MG63 (cell line): ENCODE data around the gene CTLA4. TPM values are rescaled to one million over a fixed set of nuclear protein-coding genes. Genes with fewer than 3 reads are reported as not detected.
A peak's percentile ranks its signal among the peaks of the same experiment; 100 is the strongest.
"Not testable (repeated sequence)": the region's sequence is repeated elsewhere in the genome, so short reads cannot be mapped to it uniquely, and the experiment has no call there.

Source experiments
- DNase-seq: peaks from one replicate; pipeline ENCODE4 v3.0.0-alpha.2; 2020
- H3K27me3 ChIP-seq: fragments of 250-450 bp; sonication (Bioruptor Pico); 2 replicates; pipeline ENCODE4 v1.5.1; 2020; ENCODE audit warnings: mild to moderate bottlenecking, moderate library complexity
- H3K36me3 ChIP-seq: fragments of 250-450 bp; sonication (Bioruptor Pico); 2 replicates; pipeline ENCODE4 v1.5.1; 2020; ENCODE audit warnings: mild to moderate bottlenecking, moderate library complexity
- H3K4me3 ChIP-seq: fragments of 250-450 bp; sonication (Bioruptor Pico); 2 replicates; pipeline ENCODE4 v1.5.1; 2020; ENCODE audit warnings: mild to moderate bottlenecking, moderate library complexity
- H3K9me3 ChIP-seq: fragments of 250-450 bp; sonication (Bioruptor Pico); 2 replicates; pipeline ENCODE4 v1.5.1; 2020; ENCODE audit warnings: mild to moderate bottlenecking, moderate library complexity
- total RNA-seq: library from RNA; depleted of rRNA; stranded (reverse); fragments of >200 nt; shearing (Covaris generic); gene quantifications from 2 replicates; pipeline ENCODE4 v1.2.3, GENCODE V29; 2014; ENCODE audit warnings: low replicate concordance

Gene CTLA4
- total RNA-seq, 1 experiment from 2014 or later, result not detected

GRCh38 chr2:203875471-203875870 lies 7.9 kb downstream of the CTLA4 start:
- no peaks in the 10 kb centered on the region for H3K9me3 ChIP-seq

GRCh38 chr2:203876328-203876727 lies 8.8 kb downstream of the CTLA4 start:
- no peaks in the 10 kb centered on the region for H3K27me3 ChIP-seq
- H3K9me3 ChIP-seq, result no peaks in the 10 kb centered on the region
- no peak for DNase-seq
- H3K36me3 ChIP-seq, result no peaks in the 10 kb centered on the region
- H3K4me3 ChIP-seq, result no peak overlapping the region

More at GRCh38 chr2:203875471-203875870, 7.9 kb downstream of the CTLA4 start:
- no peak for DNase-seq
- H3K27me3 ChIP-seq, result no peaks in the 10 kb centered on the region
- H3K36me3 ChIP-seq, result no peaks in the 10 kb centered on the region
- no peak overlapping the region for H3K4me3 ChIP-seq

GRCh38 chr2:203878063-203878462 lies 10.5 kb downstream of the CTLA4 start:
- Histone ChIP-seq H3K4me3 (no peak overlapping the region), H3K9me3 (no peaks in the 10 kb centered on the region), H3K36me3 (no peaks in the 10 kb centered on the region), H3K27me3 (no peaks in the 10 kb centered on the region)
- DNase-seq, result no peak

GRCh38 chr2:203880557-203881125 lies 13.1 kb downstream of the CTLA4 start:
- DNase-seq, result no peak

GRCh38 chr2:203881185-203881584 lies 13.6 kb downstream of the CTLA4 start:
- not testable (repeated sequence) for H3K27me3 ChIP-seq, H3K36me3 ChIP-seq, H3K4me3 ChIP-seq, DNase-seq, H3K9me3 ChIP-seq

More at GRCh38 chr2:203880557-203881125, 13.1 kb downstream of the CTLA4 start:
- Histone ChIP-seq H3K36me3 (no peaks in the 10 kb centered on the region), H3K27me3 (no peaks in the 10 kb centered on the region), H3K4me3 (no peak overlapping the region), H3K9me3 (no peaks in the 10 kb centered on the region)

GRCh38 chr2:203882551-203882950 lies 15.0 kb downstream of the CTLA4 start:
- H3K9me3 ChIP-seq, result no peaks in the 10 kb centered on the region
- H3K36me3 ChIP-seq, result no peaks in the 10 kb centered on the region
- DNase-seq, result no peak
- H3K4me3 ChIP-seq, result no peak overlapping the region
- H3K27me3 ChIP-seq, result no peaks in the 10 kb centered on the region

- no peaks in the 10 kb centered on the region for H3K9me3 ChIP-seq
- H3K4me3 ChIP-seq, result no peak overlapping the region
- DNase-seq, result no peak
- H3K27me3 ChIP-seq, result no peaks in the 10 kb centered on the region
- H3K36me3 ChIP-seq, result no peaks in the 10 kb centered on the region
These were observed 19.1 kb downstream of the CTLA4 start for GRCh38 chr2:203886661-203887151.

GRCh38 chr2:203887677-203888076 lies 20.1 kb downstream of the CTLA4 start:
- Histone ChIP-seq H3K27me3 (no peaks in the 10 kb centered on the region), H3K4me3 (no peak overlapping the region), H3K9me3 (no peaks in the 10 kb centered on the region), H3K36me3 (no peaks in the 10 kb centered on the region)
- DNase-seq, result no peak

GRCh38 chr2:203889542-203889941 lies 22.0 kb downstream of the CTLA4 start:
- H3K27me3 ChIP-seq, result no peaks in the 10 kb centered on the region
- H3K36me3 ChIP-seq, result no peaks in the 10 kb centered on the region
- no peak overlapping the region for H3K4me3 ChIP-seq
- no peaks in the 10 kb centered on the region for H3K9me3 ChIP-seq
- DNase-seq, result no peak

- H3K27me3 ChIP-seq, result no peaks in the 10 kb centered on the region
- DNase-seq, result no peak
- H3K9me3 ChIP-seq, result no peaks in the 10 kb centered on the region
- H3K4me3 ChIP-seq, result no peak overlapping the region
- H3K36me3 ChIP-seq, result no peaks in the 10 kb centered on the region
These were observed 22.4 kb downstream of the CTLA4 start for GRCh38 chr2:203889944-203890343.

- Histone ChIP-seq H3K27me3 (no peaks in the 10 kb centered on the region), H3K4me3 (no peak overlapping the region), H3K9me3 (no peaks in the 10 kb centered on the region), H3K36me3 (no peaks in the 10 kb centered on the region)
- no peak for DNase-seq
These were observed 23.2 kb downstream of the CTLA4 start for GRCh38 chr2:203890733-203891132.

GRCh38 chr2:203891474-203891873 lies 23.9 kb downstream of the CTLA4 start:
- Histone ChIP-seq H3K4me3 (no peak overlapping the region), H3K9me3 (no peaks in the 10 kb centered on the region), H3K27me3 (no peaks in the 10 kb centered on the region), H3K36me3 (no peaks in the 10 kb centered on the region)
- no peak for DNase-seq

GRCh38 chr2:203892207-203892606 lies 24.6 kb downstream of the CTLA4 start:
- no peak for DNase-seq
- Histone ChIP-seq H3K4me3 (no peak overlapping the region), H3K27me3 (no peaks in the 10 kb centered on the region), H3K9me3 (no peaks in the 10 kb centered on the region), H3K36me3 (no peaks in the 10 kb centered on the region)

- Histone ChIP-seq H3K4me3 (no peak overlapping the region), H3K9me3 (no peaks in the 10 kb centered on the region), H3K36me3 (no peaks in the 10 kb centered on the region), H3K27me3 (no peaks in the 10 kb centered on the region)
- peak; percentile 81 for DNase-seq
These were observed 25.8 kb downstream of the CTLA4 start for GRCh38 chr2:203893401-203893800.

GRCh38 chr2:203893840-203894239 lies 26.3 kb downstream of the CTLA4 start:
- Histone ChIP-seq H3K27me3 (no peaks in the 10 kb centered on the region), H3K9me3 (no peaks in the 10 kb centered on the region), H3K4me3 (no peak overlapping the region), H3K36me3 (no peaks in the 10 kb centered on the region)
- DNase-seq, result peak; percentile 26

- no peaks in the 10 kb centered on the region for H3K27me3 ChIP-seq
- DNase-seq, result no peak
These were observed 26.7 kb downstream of the CTLA4 start for GRCh38 chr2:203894262-203894661.

GRCh38 chr2:203897544-203897943 lies 30.0 kb downstream of the CTLA4 start:
- peaks cover 7% of the 10 kb centered on the region for H3K9me3 ChIP-seq
- H3K27me3 ChIP-seq, result no peaks in the 10 kb centered on the region
- DNase-seq, result no peak
- no peaks in the 10 kb centered on the region for H3K36me3 ChIP-seq
- H3K4me3 ChIP-seq, result no peak overlapping the region

More at GRCh38 chr2:203894262-203894661, 26.7 kb downstream of the CTLA4 start:
- Histone ChIP-seq H3K4me3 (no peak overlapping the region), H3K9me3 (no peaks in the 10 kb centered on the region), H3K36me3 (no peaks in the 10 kb centered on the region)

GRCh38 chr2:203898657-203899056 lies 31.1 kb downstream of the CTLA4 start:
- H3K9me3 ChIP-seq, result peaks cover 12% of the 10 kb centered on the region
- DNase-seq, result no peak
- no peaks in the 10 kb centered on the region for H3K27me3 ChIP-seq
- no peak overlapping the region for H3K4me3 ChIP-seq
- no peaks in the 10 kb centered on the region for H3K36me3 ChIP-seq
